DMS 273 (cell line): ENCODE results near the gene GSG1L.

ENCODE experiments used
- DNase-seq: peaks from one replicate; lab custom pipeline; 2025; ENCODE audit not compliant: unreplicated experiment; lab: John Stamatoyannopoulos, UW

GSG1L gene

GRCh38 chr16:27824006-27824405 lies 239.5 kb downstream of the GSG1L start:
- no peak for DNase-seq

GRCh38 chr16:27823421-27823820 lies 240.1 kb downstream of the GSG1L start:
- no peak for DNase-seq

GRCh38 chr16:27822996-27823395 lies 240.5 kb downstream of the GSG1L start:
- no peak for DNase-seq

- no peak for DNase-seq
These were observed 241.0 kb downstream of the GSG1L start for GRCh38 chr16:27822529-27822928.

GRCh38 chr16:27820646-27821345 lies 242.7 kb downstream of the GSG1L start:
- no peak for DNase-seq

- no peak for DNase-seq
These were observed 243.5 kb downstream of the GSG1L start for GRCh38 chr16:27819881-27820610.

- no peak for DNase-seq
These were observed 244.2 kb downstream of the GSG1L start for GRCh38 chr16:27819356-27819755.

GRCh38 chr16:27818246-27818645 lies 245.3 kb downstream of the GSG1L start:
- DNase-seq: no peak

GRCh38 chr16:27817038-27817437 lies 246.5 kb downstream of the GSG1L start:
- DNase-seq: no peak

- no peak for DNase-seq
These were observed 247.0 kb downstream of the GSG1L start for GRCh38 chr16:27816561-27816960.

GRCh38 chr16:27813591-27813990 lies 249.9 kb downstream of the GSG1L start:
- no peak for DNase-seq

- DNase-seq: no peak
These were observed 251.6 kb downstream of the GSG1L start for GRCh38 chr16:27811881-27812280.

- no peak for DNase-seq
These were observed 256.5 kb downstream of the GSG1L start for GRCh38 chr16:27806986-27807385.

GRCh38 chr16:27806388-27806787 lies 257.1 kb downstream of the GSG1L start:
- no peak for DNase-seq

- no peak for DNase-seq
These were observed 257.6 kb downstream of the GSG1L start for GRCh38 chr16:27805828-27806351.

GRCh38 chr16:27803775-27804549 lies 259.6 kb downstream of the GSG1L start:
- DNase-seq: no peak

- DNase-seq: no peak
These were observed 260.7 kb downstream of the GSG1L start for GRCh38 chr16:27802664-27803439.

- peak; percentile 46 for DNase-seq
These were observed 262.1 kb downstream of the GSG1L start for GRCh38 chr16:27801289-27801945.

GRCh38 chr16:27800817-27801216 lies 262.7 kb downstream of the GSG1L start:
- DNase-seq: no peak

GRCh38 chr16:27799896-27800295 lies 263.6 kb downstream of the GSG1L start:
- DNase-seq: peak; percentile 67
